Ovary (tissue), 9 donors: ENCODE results near the gene SFTPB. TPM values are rescaled to one million over a fixed set of nuclear protein-coding genes. Genes with fewer than 3 reads are reported as not detected.
A peak's percentile ranks its signal among the peaks of the same experiment; 100 is the strongest.
"Not testable (repeated sequence)": the region's sequence is repeated elsewhere in the genome, so short reads cannot be mapped to it uniquely, and the experiment has no call there.

ENCODE experiments used
- DNase-seq, 5 donors: peaks; one replicate each; pipeline ENCODE4 v3.0.0-alpha.2; 2019 to 2020
- H3K27ac ChIP-seq, 2 donors: fragments of 200-600 bp; one replicate each; pipeline versions ENCODE4 v1.5.1 to v1.8.0; 2019 to 2022
- H3K27me3 ChIP-seq: fragments of 200-600 bp; one replicate; pipeline ENCODE4 v1.8.0; 2022
- H3K36me3 ChIP-seq: fragments of 200-600 bp; sonication (generic); one replicate; pipeline ENCODE4 v1.5.1; 2019
- H3K4me1 ChIP-seq: one replicate; pipeline ENCODE4 v1.8.1; 2013; ENCODE audit warnings: mild to moderate bottlenecking, moderate library complexity; ENCODE audit not compliant: insufficient read depth
- H3K4me3 ChIP-seq: fragments of 200-600 bp; sonication (generic); one replicate; pipeline ENCODE4 v1.5.1; 2017
- H3K9me3 ChIP-seq, 2 donors: fragments of 200-600 bp in 1 of 2; sonication (generic) in 1 of 2; one replicate each; pipeline versions ENCODE4 v1.5.1 to v1.8.1; 2013 to 2019; ENCODE audit warnings: mild to moderate bottlenecking in 1 of 2, moderate library complexity in 1 of 2
- CTCF ChIP-seq, 3 donors: fragments of 450-650 bp in 2 of 3; fragments of 200-600 bp in 1 of 3; IDR thresholded peaks; one replicate each; pipeline versions ENCODE4 v1.5.1 to v1.8.0; 2016 to 2022; ENCODE audit warnings: antibody characterized with exemption in 3 of 3, mild to moderate bottlenecking in 1 of 3
- EP300 ChIP-seq: sonication (generic); formaldehyde crosslinking; IDR thresholded peaks from one replicate; pipeline ENCODE4 v1.6.1; 2017; ENCODE audit warnings: antibody characterized with exemption
- POLR2A ChIP-seq: fragments of 450-650 bp; IDR thresholded peaks from one replicate; pipeline ENCODE4 v1.6.1; 2017; ENCODE audit warnings: antibody characterized with exemption, mild to moderate bottlenecking, moderate library complexity
- WGBS, 3 donors: extraction: QIAGEN DNeasy Blood & Tissue Kit in 1 of 3; methylation state at CpG; one replicate each; pipeline versions ENCODE4 v1.1.5 to v1.1.7; 2013 to 2017; 5-methylcytosine and 5-hydroxymethylcytosine counted together
- intact Hi-C, 4 donors: fragments of 100-400 bp; cut with DNase I; formaldehyde crosslinking; loops; one replicate each; pipeline versions ENCODE4 v1.11.0 to v1.15.1; 2022 to 2023
- polyA plus RNA-seq, 2 donors: library from polyadenylated mRNA; stranded (reverse); fragments of 200-250 nt in 1 of 2; fragments of 350-450 nt in 1 of 2; fragmentation: Illumina TruSeq in 1 of 2; extraction: RNeasy Lipid Tissue Mini Kit (QIAGEN cat#74804) in 1 of 2; gene quantifications; one replicate each; pipeline ENCODE4 v1.2.3, GENCODE V29; 2013 to 2014
- total RNA-seq, 7 donors: library from RNA; depleted of rRNA in 2 of 7; stranded (reverse); fragments of >200 nt in 2 of 7; fragmentation: NEBNext Ultra II Directional in 3 of 7; extraction: Animal tissue kit (Norgen Biotek cat#: 25700) in 3 of 7; gene quantifications; one replicate each; pipeline versions ENCODE4 v1.1.0 to v1.2.4, GENCODE V29; 2016 to 2023
- donor health status: DM: no; HTN: no; CAD: no; lungs with moderate emphysema.
- donor health status: DM: no; HTN: no; CAD: no.
- donor health status: Bipolar disorder and iron deficiency.
- donor health status: DM: yes; HTN: yes; CAD: no.
- donor health status: DM: no; HTN: no; CAD: no.
- donor health status: DM: yes; HTN: yes; CAD: no.

SFTPB gene
- total and polyA plus RNA-seq, 9 donors: 0.27 to 15.4 (median 1.0) TPM; not detected in 2

GRCh38 chr2:85615413-85615728 is 52.6 kb downstream of the SFTPB start:
- H3K4me3 ChIP-seq: peak overlapping the region; percentile 91
- intact Hi-C loops: no loop called here
- H3K9me3 ChIP-seq: no peaks in the 10 kb centered on the region
- no peak overlapping the region for H3K27ac ChIP-seq
- no peak for TF ChIP-seq POLR2A
- no peak for TF ChIP-seq CTCF (IDR thresholded peaks at IDR 0.05)
- TF ChIP-seq EP300: no peak
- H3K4me1 ChIP-seq: peaks cover 2% of the 10 kb centered on the region
- H3K27me3 ChIP-seq: no peaks in the 10 kb centered on the region
- WGBS, 3 donors: 79 to 88% (median 85%) methylated on average over 17 of the region's 17 CpGs
- no peaks in the 10 kb centered on the region for H3K36me3 ChIP-seq
- no peak for DNase-seq

GRCh38 chr2:85614757-85615156 is 53.2 kb downstream of the SFTPB start:
- DNase-seq, H3K27me3 ChIP-seq, intact Hi-C loops, H3K36me3 ChIP-seq, H3K4me3 ChIP-seq, H3K9me3 ChIP-seq, H3K4me1 ChIP-seq, H3K27ac ChIP-seq: not testable (repeated sequence)
- WGBS, 3 donors: 89 to 94% (median 93%) methylated on average over 7 of the region's 7 CpGs

GRCh38 chr2:85613717-85614515 is 54.1 kb downstream of the SFTPB start:
- TF ChIP-seq CTCF (IDR thresholded peaks at IDR 0.05) (no peak), POLR2A (no peak), EP300 (no peak)
- H3K4me1 ChIP-seq: peaks cover 2% of the 10 kb centered on the region
- H3K4me3 ChIP-seq: no peak overlapping the region
- intact Hi-C loops: no loop called here
- H3K36me3 ChIP-seq: no peaks in the 10 kb centered on the region
- DNase-seq: no peak
- no peak overlapping the region for H3K27ac ChIP-seq
- 69 to 78% (median 76%) methylated on average over 10 of the region's 10 CpGs for WGBS, 3 donors
- H3K9me3 ChIP-seq: no peaks in the 10 kb centered on the region
- H3K27me3 ChIP-seq: no peaks in the 10 kb centered on the region

GRCh38 chr2:85611705-85612587 is 56.1 kb downstream of the SFTPB start, which contains the start of gene C2orf68:
Gene C2orf68 (minus strand): TSS chr2:85612066. CDS start chr2:85611984, 82 bp downstream.
- Histone ChIP-seq H3K27ac (peak within 1 kb of the TSS; percentile 61 to 77), H3K27me3 (no peaks in the 10 kb centered on the region), H3K36me3 (no peaks in the 10 kb centered on the region), H3K4me1 (peaks cover 2% of the 10 kb centered on the region), H3K4me3 (peak within 1 kb of the TSS; percentile 73), H3K9me3 (no peaks in the 10 kb centered on the region)
- WGBS, 3 donors: 6 to 13% (median 9%) methylated on average over 43 to 73 of the region's 73 CpGs
- DNase-seq: peak; percentile 88 to 92 (median 90)
- intact Hi-C loops: no loop called here
- TF ChIP-seq EP300 (no peak), POLR2A (peak; percentile 66), CTCF (IDR thresholded peaks at IDR 0.05) (no peak)
